ENCODE data around the gene UGT2A1. TPM values are rescaled to one million over a fixed set of nuclear protein-coding genes. Genes with fewer than 3 reads are reported as not detected.

UGT2A1 gene
- polyA plus RNA-seq, 2 of the 4 experiments (the other 2 are of a cell fraction), result not detected

DNA sequence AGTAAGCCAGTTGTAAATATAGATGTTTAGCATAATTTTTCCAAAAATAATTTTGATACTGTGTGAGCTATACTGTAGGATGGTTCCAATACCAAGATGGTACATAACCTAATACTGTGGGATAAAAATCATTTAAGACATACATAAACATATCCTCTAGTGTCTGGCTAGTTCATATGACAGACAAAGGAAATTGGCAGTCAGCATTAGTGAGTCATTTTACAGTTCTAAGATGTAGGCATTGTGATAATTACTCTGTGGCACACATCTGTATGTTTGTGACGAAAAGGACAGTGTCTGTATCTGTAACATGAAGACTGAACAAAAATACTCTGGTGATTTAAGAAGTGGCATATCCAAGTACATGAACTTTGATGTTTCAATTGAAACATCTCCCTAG is 63.2 kb downstream of the UGT2A1 start:
- 0% methylated on average over 1 of the region's 1 CpG for WGBS (ENCODE audit: missing lambda C conversion rate)
- no peaks in the 10 kb centered on the region for H3K9me3 ChIP-seq
- ATAC-seq, result no peak
- no peaks in the 10 kb centered on the region for H3K4me1 ChIP-seq
- ChIA-PET POLR2A (no interaction called here), CTCF (no interaction called here)
- H3K27ac ChIP-seq, result no peak overlapping the region
- no peak overlapping the region for H3K4me3 ChIP-seq
- no peak for DNase-seq (ENCODE audit: low read depth in 1 of 2, low spot score in 1 of 2)
- no peak overlapping the region for H3K4me2 ChIP-seq
- TF ChIP-seq EHMT2 (IDR thresholded peaks at IDR 0.05; ENCODE audit: low read depth) (no peak), HOXA7 (CRISPR knock-in tag; IDR thresholded peaks at IDR 0.05) (no peak), JUN (IDR thresholded peaks at IDR 0.05) (no peak), KDM5A (IDR thresholded peaks at IDR 0.05) (no peak), MAFK (IDR thresholded peaks at IDR 0.05; ENCODE audit: partially characterized antibody) (no peak), CBX8 (IDR thresholded peaks at IDR 0.05) (no peak), POLR2A (IDR thresholded peaks at IDR 0.05; ENCODE audit: low read length) (no peak), RARB (CRISPR knock-in tag; IDR thresholded peaks at IDR 0.05) (no peak), CHD4 (IDR thresholded peaks at IDR 0.05; ENCODE audit: borderline replicate concordance) (no peak), RCOR1 (IDR thresholded peaks at IDR 0.05; ENCODE audit: low read depth, low read length) (no peak), HOXB13 (CRISPR knock-in tag; IDR thresholded peaks at IDR 0.05; ENCODE audit: low read depth) (no peak), NFE2L2 (conservative IDR thresholded peaks at IDR 0.05; ENCODE audit: low read length) (no peak), HEYL (CRISPR knock-in tag; IDR thresholded peaks at IDR 0.05) (no peak), JUNB (IDR thresholded peaks at IDR 0.05) (no peak), HMGXB4 (CRISPR knock-in tag; IDR thresholded peaks at IDR 0.05; ENCODE audit: borderline replicate concordance) (no peak), HOXB5 (CRISPR knock-in tag; IDR thresholded peaks at IDR 0.05) (no peak), FOSB (CRISPR knock-in tag; IDR thresholded peaks at IDR 0.05) (no peak)
- TF ChIP-seq, protein P1, sequence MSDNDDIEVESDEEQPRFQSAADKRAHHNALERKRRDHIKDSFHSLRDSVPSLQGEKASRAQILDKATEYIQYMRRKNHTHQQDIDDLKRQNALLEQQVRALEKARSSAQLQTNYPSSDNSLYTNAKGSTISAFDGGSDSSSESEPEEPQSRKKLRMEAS (IDR thresholded peaks at IDR 0.05), result no peak
- TF ChIP-seq, protein P2, sequence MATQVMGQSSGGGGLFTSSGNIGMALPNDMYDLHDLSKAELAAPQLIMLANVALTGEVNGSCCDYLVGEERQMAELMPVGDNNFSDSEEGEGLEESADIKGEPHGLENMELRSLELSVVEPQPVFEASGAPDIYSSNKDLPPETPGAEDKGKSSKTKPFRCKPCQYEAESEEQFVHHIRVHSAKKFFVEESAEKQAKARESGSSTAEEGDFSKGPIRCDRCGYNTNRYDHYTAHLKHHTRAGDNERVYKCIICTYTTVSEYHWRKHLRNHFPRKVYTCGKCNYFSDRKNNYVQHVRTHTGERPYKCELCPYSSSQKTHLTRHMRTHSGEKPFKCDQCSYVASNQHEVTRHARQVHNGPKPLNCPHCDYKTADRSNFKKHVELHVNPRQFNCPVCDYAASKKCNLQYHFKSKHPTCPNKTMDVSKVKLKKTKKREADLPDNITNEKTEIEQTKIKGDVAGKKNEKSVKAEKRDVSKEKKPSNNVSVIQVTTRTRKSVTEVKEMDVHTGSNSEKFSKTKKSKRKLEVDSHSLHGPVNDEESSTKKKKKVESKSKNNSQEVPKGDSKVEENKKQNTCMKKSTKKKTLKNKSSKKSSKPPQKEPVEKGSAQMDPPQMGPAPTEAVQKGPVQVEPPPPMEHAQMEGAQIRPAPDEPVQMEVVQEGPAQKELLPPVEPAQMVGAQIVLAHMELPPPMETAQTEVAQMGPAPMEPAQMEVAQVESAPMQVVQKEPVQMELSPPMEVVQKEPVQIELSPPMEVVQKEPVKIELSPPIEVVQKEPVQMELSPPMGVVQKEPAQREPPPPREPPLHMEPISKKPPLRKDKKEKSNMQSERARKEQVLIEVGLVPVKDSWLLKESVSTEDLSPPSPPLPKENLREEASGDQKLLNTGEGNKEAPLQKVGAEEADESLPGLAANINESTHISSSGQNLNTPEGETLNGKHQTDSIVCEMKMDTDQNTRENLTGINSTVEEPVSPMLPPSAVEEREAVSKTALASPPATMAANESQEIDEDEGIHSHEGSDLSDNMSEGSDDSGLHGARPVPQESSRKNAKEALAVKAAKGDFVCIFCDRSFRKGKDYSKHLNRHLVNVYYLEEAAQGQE (IDR thresholded peaks at IDR 0.05), result no peak
- FAIRE-seq, result no peak

GRCh38 chr4:69584135-69584534 is 68.9 kb downstream of the UGT2A1 start:
- DNase-seq (ENCODE audit: low read depth in 1 of 2, low spot score in 1 of 2) (no peak), ATAC-seq (no peak), FAIRE-seq (no peak)
- CTCF ChIA-PET, result interaction anchor here (1.6 kb wide), 1 partner anchor 10 kb away, joined by 3 read pairs; no protein-coding TSS in a partner anchor
- no peak overlapping the region for H3K27ac ChIP-seq
- TF ChIP-seq HDAC2 (IDR thresholded peaks at IDR 0.05), result no peak
- no peak for TF ChIP-seq NPAS2 (CRISPR knock-in tag; IDR thresholded peaks at IDR 0.05; ENCODE audit: borderline replicate concordance)
- TF ChIP-seq HOXA7 (CRISPR knock-in tag; IDR thresholded peaks at IDR 0.05), result no peak
- no peak for TF ChIP-seq ZNF302 (CRISPR knock-in tag; IDR thresholded peaks at IDR 0.05)
- TF ChIP-seq FOXS1 (CRISPR knock-in tag; IDR thresholded peaks at IDR 0.05), result no peak
- no peak for TF ChIP-seq MAFK (IDR thresholded peaks at IDR 0.05; ENCODE audit: partially characterized antibody)
- no peak for TF ChIP-seq KDM5A (IDR thresholded peaks at IDR 0.05)
- no peak for TF ChIP-seq CBX8 (IDR thresholded peaks at IDR 0.05)
- TF ChIP-seq NR3C1 (IDR thresholded peaks at IDR 0.05), result no peak
- TF ChIP-seq E2F6 (IDR thresholded peaks at IDR 0.05; ENCODE audit: borderline replicate concordance, low read depth), result no peak
- no peak for TF ChIP-seq RCOR1 (IDR thresholded peaks at IDR 0.05; ENCODE audit: low read depth, low read length)
- no peak for TF ChIP-seq RFX5 (IDR thresholded peaks at IDR 0.05)
- TF ChIP-seq TP53 (CRISPR knock-in tag; IDR thresholded peaks at IDR 0.05), result no peak
- no peak for TF ChIP-seq ELK1 (IDR thresholded peaks at IDR 0.05; ENCODE audit: low read depth, low read length)
- no peak for TF ChIP-seq CEBPB (IDR thresholded peaks at IDR 0.05)
- TF ChIP-seq, protein P1 (IDR thresholded peaks at IDR 0.05), result no peak
- H3K9me3 ChIP-seq, result no peaks in the 10 kb centered on the region
- no peak overlapping the region for H3K4me2 ChIP-seq
- POLR2A ChIA-PET, result no interaction called here
- H3K4me3 ChIP-seq, result no peak overlapping the region
- WGBS (ENCODE audit: missing lambda C conversion rate), result 28% methylated on average over 5 of the region's 5 CpGs
- H3K4me1 ChIP-seq, result no peaks in the 10 kb centered on the region
